ENCODE data around the gene GMDS. TPM values are rescaled to one million over a fixed set of nuclear protein-coding genes. Genes with fewer than 3 reads are reported as not detected.
A peak's percentile ranks its signal among the peaks of the same experiment; 100 is the strongest.

Gene GMDS
- total and polyA plus RNA-seq, 2 of the 13 experiments (the other 11 are each of a cell fraction or from before 2014, with no cell fraction given): 64.4 to 112 TPM

DNA sequence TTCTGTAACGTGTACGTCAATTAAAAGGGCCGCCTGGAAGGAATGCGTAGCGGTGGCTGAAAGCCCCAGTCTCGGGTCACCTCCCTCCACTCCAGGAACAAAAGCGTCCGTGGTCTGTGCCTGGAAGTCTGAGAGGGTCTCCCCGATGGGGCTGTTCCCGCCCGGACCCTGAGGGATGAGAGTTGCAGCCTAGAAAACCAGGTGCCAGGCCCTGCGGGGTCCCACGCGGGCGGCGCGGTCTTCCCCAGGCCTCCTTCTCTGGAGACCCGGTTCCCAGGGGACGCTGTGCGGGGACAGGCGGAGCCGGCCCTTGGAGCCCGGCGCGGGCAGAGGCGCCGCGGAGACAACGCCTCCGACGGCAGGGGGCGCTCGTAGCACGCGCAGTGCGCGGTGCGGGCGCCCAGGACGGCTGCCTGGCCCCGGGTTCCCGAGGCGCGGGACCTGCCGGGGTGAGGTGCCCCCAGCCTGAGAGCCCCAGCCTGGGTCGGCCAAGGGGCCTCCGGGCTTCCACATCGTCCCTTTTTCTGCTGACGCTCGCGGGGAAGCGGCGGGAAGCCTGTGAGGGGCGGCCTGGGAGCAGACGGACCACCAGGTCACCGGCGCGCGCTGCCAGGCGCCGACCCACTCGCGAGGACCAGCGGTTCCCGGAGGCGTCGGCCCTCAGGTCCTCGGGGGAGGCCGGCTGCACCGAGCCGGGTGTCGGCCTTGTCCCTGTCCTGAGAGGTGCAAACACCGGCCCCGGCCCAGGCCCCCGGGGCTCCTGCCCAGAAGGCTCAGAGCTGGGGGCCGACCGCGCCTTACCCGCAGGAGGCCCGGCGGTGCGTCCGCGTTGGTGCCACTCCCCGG, 641.0 kb downstream of the GMDS start (continued):
- TF ChIP-seq, protein P1, sequence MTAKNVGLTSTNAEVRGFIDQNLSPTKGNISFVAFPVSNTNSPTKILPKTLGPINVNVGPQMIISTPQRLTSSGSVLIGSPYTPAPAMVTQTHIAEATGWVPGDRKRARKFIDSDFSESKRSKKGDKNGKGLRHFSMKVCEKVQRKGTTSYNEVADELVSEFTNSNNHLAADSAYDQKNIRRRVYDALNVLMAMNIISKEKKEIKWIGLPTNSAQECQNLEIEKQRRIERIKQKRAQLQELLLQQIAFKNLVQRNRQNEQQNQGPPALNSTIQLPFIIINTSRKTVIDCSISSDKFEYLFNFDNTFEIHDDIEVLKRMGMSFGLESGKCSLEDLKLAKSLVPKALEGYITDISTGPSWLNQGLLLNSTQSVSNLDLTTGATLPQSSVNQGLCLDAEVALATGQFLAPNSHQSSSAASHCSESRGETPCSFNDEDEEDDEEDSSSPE (CRISPR knock-in tag; IDR thresholded peaks at IDR 0.05): no peak
- TF ChIP-seq ZFY (CRISPR knock-in tag; IDR thresholded peaks at IDR 0.05): peak; percentile 49
- no peak for TF ChIP-seq ZBTB1 (CRISPR knock-in tag; IDR thresholded peaks at IDR 0.05; ENCODE audit: borderline replicate concordance)
- no peak; a peak in 1 of 4 replicates for TF ChIP-seq KLF16 (CRISPR knock-in tag; IDR thresholded peaks at IDR 0.05)
- TF ChIP-seq, protein P2, sequence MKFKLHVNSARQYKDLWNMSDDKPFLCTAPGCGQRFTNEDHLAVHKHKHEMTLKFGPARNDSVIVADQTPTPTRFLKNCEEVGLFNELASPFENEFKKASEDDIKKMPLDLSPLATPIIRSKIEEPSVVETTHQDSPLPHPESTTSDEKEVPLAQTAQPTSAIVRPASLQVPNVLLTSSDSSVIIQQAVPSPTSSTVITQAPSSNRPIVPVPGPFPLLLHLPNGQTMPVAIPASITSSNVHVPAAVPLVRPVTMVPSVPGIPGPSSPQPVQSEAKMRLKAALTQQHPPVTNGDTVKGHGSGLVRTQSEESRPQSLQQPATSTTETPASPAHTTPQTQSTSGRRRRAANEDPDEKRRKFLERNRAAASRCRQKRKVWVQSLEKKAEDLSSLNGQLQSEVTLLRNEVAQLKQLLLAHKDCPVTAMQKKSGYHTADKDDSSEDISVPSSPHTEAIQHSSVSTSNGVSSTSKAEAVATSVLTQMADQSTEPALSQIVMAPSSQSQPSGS (CRISPR knock-in tag; IDR thresholded peaks at IDR 0.05): no peak
- 0 out of 2 replicates have a peak, but pooled peaks have one; percentile 50 for TF ChIP-seq ZNF343 (CRISPR knock-in tag; IDR thresholded peaks at IDR 0.05)
- TF ChIP-seq ZNF367 (CRISPR knock-in tag; IDR thresholded peaks at IDR 0.05; ENCODE audit: borderline replicate concordance): no peak; the same call in 1 of the 2 replicates
- TF ChIP-seq ZNF460 (CRISPR knock-in tag; IDR thresholded peaks at IDR 0.05; ENCODE audit: borderline replicate concordance): no peak
- TF ChIP-seq MED13 (CRISPR knock-in tag; IDR thresholded peaks at IDR 0.05): no peak
- TF ChIP-seq HMG20B (CRISPR knock-in tag; conservative IDR thresholded peaks at IDR 0.05): no peak
- no peak for TF ChIP-seq ZFP82 (CRISPR knock-in tag; IDR thresholded peaks at IDR 0.05; ENCODE audit: borderline replicate concordance)
- no peak for TF ChIP-seq HNRNPUL1 (IDR thresholded peaks at IDR 0.05; ENCODE audit: low read depth, low read length)
- no peak for TF ChIP-seq THAP11 (CRISPR knock-in tag; IDR thresholded peaks at IDR 0.05)
- TF ChIP-seq ZNF335 (CRISPR knock-in tag; IDR thresholded peaks at IDR 0.05): no peak
- TF ChIP-seq ZNF124 (CRISPR knock-in tag; IDR thresholded peaks at IDR 0.05): 0 out of 2 replicates have a peak, but pooled peaks have one; percentile 37
- no peak for TF ChIP-seq ZFP62 (CRISPR knock-in tag; IDR thresholded peaks at IDR 0.05)
- TF ChIP-seq ZNF589 (CRISPR knock-in tag; conservative IDR thresholded peaks at IDR 0.05): no peak
- TF ChIP-seq MIER2 (CRISPR knock-in tag; IDR thresholded peaks at IDR 0.05): no peak
- peak; percentile 37; the same call in 1 of the 2 replicates for TF ChIP-seq BORCS8-MEF2B (CRISPR knock-in tag; IDR thresholded peaks at IDR 0.05)
- no peak for TF ChIP-seq ZNF878 (CRISPR knock-in tag; IDR thresholded peaks at IDR 0.05)
- TF ChIP-seq POLR2AphosphoS5 (IDR thresholded peaks at IDR 0.05; ENCODE audit: low read depth, low read length): no peak
- TF ChIP-seq, protein P3, sequence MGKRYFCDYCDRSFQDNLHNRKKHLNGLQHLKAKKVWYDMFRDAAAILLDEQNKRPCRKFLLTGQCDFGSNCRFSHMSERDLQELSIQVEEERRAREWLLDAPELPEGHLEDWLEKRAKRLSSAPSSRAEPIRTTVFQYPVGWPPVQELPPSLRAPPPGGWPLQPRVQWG (CRISPR knock-in tag; IDR thresholded peaks at IDR 0.05; ENCODE audit: borderline replicate concordance, low read depth): no peak
- TF ChIP-seq, protein P4, sequence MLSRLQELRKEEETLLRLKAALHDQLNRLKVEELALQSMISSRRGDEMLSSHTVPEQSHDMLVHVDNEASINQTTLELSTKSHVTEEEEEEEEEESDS (CRISPR knock-in tag; IDR thresholded peaks at IDR 0.05; ENCODE audit: borderline replicate concordance): no peak
- TF ChIP-seq SOX6 (IDR thresholded peaks at IDR 0.05): no peak
- no peak; the same call in 1 of the 2 replicates for TF ChIP-seq SOX6 (CRISPR knock-in tag; IDR thresholded peaks at IDR 0.05)
- peak; percentile 53; the same call in 1 of the 2 replicates for TF ChIP-seq SPEN (CRISPR knock-in tag; IDR thresholded peaks at IDR 0.05; ENCODE audit: low read depth)
- TF ChIP-seq, protein P5, sequence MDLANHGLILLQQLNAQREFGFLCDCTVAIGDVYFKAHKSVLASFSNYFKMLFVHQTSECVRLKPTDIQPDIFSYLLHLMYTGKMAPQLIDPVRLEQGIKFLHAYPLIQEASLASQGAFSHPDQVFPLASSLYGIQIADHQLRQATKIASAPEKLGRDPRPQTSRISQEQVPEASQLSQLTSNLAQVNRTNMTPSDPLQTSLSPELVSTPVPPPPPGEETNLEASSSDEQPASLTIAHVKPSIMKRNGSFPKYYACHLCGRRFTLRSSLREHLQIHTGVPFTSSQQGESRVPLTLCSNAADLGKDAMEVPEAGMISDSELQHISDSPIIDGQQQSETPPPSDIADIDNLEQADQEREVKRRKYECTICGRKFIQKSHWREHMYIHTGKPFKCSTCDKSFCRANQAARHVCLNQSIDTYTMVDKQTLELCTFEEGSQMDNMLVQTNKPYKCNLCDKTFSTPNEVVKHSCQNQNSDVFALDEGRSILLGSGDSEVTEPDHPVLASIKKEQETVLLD (CRISPR knock-in tag; IDR thresholded peaks at IDR 0.05; ENCODE audit: low read depth): no peak
- TF ChIP-seq MBD4 (IDR thresholded peaks at IDR 0.05; ENCODE audit: borderline replicate concordance, low read length): no peak
